Measurements from ENCODE around the gene CDRT15.

The CDRT15 gene

GRCh38 chr17:14211246-14211645, 25.4 kb downstream of the CDRT15 start:
- no peak overlapping the region for H3K4me3 ChIP-seq (ENCODE audit: low read depth, low read length)
- no peak for DNase-seq (ENCODE audit: low read depth)

DNA sequence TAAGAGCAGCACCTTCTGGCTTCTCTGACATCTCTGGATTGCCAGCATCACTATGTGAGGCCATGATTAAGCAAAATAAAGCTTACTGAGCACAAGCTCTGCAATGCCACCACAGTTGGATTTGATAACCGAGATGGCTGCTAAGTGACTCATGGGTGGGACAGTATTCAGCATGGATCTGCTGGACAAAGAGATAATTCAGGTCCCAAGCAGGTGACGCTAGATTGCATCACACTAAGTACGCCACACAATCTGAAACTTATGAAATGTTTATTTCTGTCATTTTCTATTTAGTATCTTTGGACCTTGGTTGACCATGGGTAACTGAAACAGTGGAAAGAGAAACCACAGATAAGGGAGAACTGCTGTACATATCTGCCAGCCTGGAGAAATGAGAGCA, 27.4 kb downstream of the CDRT15 start:
- no peak for DNase-seq (ENCODE audit: low read depth)

GRCh38 chr17:14207791-14208190, 28.9 kb downstream of the CDRT15 start:
- no peak overlapping the region for H3K4me3 ChIP-seq (ENCODE audit: low read depth, low read length)

More for the DNA sequence above, 27.4 kb downstream of the CDRT15 start:
- H3K4me3 ChIP-seq (ENCODE audit: low read depth, low read length): no peak overlapping the region

GRCh38 chr17:14206891-14207290, 29.8 kb downstream of the CDRT15 start:
- H3K4me3 ChIP-seq (ENCODE audit: low read depth, low read length): no peak overlapping the region
- DNase-seq (ENCODE audit: low read depth): no peak

More at GRCh38 chr17:14207791-14208190, 28.9 kb downstream of the CDRT15 start:
- no peak for DNase-seq (ENCODE audit: low read depth)

GRCh38 chr17:14205992-14206461, 30.6 kb downstream of the CDRT15 start:
- no peak overlapping the region for H3K4me3 ChIP-seq (ENCODE audit: low read depth, low read length)
- DNase-seq (ENCODE audit: low read depth): no peak

DNA sequence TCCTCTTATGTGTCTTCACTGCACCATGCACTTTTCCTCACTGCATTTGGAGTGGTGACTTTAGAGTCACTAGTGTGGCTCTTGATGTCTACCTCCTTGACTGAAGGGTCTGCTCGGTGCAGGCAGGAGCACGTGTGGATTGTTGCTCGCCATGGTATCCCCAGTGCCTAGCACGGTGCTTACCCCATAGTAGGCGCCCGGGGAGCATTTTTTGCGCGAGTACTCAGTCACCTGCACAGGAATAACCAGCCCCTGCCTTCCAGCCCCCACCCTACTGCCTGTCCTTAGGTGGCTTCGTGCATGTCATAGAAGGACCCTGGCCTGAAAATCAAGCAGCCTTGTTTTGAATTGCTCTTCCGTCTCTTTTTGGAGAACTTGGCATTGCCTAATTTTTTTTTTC, 31.3 kb downstream of the CDRT15 start:
- no peak for DNase-seq (ENCODE audit: low read depth)
- no peak overlapping the region for H3K4me3 ChIP-seq (ENCODE audit: low read depth, low read length)

DNA sequence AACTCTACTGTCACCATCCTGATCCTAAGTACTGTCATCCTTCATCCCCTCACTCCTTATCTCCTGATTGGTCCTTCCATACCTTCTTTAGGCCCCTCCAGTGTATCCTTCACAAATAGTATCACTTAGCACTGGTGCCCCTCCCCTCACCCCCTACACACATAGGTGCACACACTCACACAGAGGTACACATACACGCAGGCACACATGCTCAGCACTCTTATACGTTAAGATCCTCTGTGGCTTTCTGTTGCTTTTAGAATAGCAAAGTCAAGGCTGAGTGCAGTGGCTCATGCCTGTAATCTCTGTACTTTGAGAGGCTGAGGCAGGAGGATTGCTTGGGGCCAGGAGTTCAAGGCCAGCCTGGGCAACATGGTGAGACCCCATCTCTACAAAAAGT, 32.1 kb downstream of the CDRT15 start:
- no peak for DNase-seq (ENCODE audit: low read depth)
- no peak overlapping the region for H3K4me3 ChIP-seq (ENCODE audit: low read depth, low read length)

GRCh38 chr17:14204084-14204483, 32.6 kb downstream of the CDRT15 start:
- no peak for DNase-seq (ENCODE audit: low read depth)
- H3K4me3 ChIP-seq (ENCODE audit: low read depth, low read length): no peak overlapping the region

DNA sequence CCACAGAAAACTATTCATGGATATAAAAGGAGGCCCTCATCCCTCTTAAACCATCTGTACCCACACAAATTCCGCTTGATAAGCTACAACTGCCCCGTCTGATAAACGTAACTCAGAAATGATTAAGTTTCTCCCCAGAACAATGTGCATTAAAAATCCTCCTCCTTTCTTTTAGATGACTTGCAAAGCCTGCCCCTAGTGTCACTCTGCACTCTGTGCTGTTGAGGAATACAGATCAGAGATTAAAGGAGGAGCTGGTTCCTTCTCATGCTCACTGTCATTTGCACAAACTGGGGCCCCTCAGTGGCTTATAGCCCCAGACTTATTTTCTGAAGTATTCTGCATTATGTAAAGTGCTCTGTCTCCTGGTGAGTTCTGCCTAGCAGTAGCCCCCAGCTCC, 33.3 kb downstream of the CDRT15 start:
- no peak overlapping the region for H3K4me3 ChIP-seq (ENCODE audit: low read depth, low read length)
- DNase-seq (ENCODE audit: low read depth): no peak

GRCh38 chr17:14202388-14203166, 34.1 kb downstream of the CDRT15 start:
- no peak overlapping the region for H3K4me3 ChIP-seq (ENCODE audit: low read depth, low read length)
- no peak for DNase-seq (ENCODE audit: low read depth)

DNA sequence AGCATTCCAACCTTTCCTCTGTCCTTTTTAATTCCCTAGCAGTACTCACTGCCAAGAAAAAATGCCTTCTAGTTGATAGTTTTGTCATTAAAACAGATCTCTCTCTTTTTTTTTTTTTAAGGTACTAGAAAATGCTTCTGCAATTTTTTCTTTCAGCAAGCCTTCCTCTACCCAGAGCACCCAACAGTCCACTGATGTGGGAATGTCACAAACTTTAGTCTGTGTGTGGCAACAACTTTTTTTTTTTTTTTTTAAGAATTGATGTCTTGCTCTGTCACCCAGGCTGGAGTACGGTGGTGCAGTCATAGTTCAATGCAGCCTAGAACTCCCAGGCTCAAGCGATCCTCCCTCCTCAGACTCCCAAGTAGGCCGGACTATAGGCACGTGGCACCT, 34.7 kb downstream of the CDRT15 start:
- DNase-seq (ENCODE audit: low read depth): no peak
- H3K4me3 ChIP-seq (ENCODE audit: low read depth, low read length): no peak overlapping the region

GRCh38 chr17:14201021-14201987, 35.4 kb downstream of the CDRT15 start:
- no peak overlapping the region for H3K4me3 ChIP-seq (ENCODE audit: low read depth, low read length)
- DNase-seq (ENCODE audit: low read depth): no peak

- no peak overlapping the region for H3K4me3 ChIP-seq (ENCODE audit: low read depth, low read length)
- DNase-seq (ENCODE audit: low read depth): no peak
Measured at GRCh38 chr17:14200354-14200753, 36.3 kb downstream of the CDRT15 start.

DNA sequence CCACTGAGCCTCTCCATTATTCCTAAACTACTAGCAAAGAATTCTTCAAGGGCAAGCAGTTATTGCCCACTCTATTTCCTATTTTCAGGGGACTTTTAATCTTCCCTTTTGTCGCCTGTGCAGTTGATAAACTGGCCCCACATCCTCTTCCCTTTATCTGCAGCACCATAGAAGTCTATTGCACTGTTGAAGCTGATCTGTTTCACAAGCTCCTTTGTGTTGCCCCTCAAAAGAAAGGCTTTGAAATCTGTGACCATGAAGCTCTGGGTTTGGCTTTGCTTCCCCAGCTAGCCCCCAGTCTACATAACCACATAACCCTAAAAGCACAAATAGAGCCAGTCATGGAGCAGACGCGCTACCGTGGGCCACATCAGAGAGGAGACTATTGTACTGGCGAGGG, 37.1 kb downstream of the CDRT15 start:
- DNase-seq (ENCODE audit: low read depth): no peak
- H3K4me3 ChIP-seq (ENCODE audit: low read depth, low read length): no peak overlapping the region

DNA sequence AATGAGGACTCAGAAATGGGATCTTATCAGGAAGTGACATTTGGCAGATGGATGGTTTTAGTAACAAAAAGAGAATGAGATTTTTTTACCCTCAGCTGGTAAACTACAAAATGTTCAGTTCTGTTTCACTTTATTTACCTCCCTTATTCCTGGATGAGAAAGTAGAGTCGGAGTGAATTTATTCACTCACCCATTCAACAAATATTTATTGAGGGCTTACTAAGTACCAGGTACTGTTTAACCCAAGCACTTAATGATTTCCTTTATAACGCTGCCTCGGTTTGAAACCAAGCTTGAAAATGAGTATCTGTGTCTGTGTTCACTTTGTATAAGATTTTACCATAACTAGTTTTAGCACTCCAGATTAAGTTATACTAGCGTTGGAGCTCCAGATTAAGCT, 38.1 kb downstream of the CDRT15 start:
- no peak for DNase-seq (ENCODE audit: low read depth)

DNA sequence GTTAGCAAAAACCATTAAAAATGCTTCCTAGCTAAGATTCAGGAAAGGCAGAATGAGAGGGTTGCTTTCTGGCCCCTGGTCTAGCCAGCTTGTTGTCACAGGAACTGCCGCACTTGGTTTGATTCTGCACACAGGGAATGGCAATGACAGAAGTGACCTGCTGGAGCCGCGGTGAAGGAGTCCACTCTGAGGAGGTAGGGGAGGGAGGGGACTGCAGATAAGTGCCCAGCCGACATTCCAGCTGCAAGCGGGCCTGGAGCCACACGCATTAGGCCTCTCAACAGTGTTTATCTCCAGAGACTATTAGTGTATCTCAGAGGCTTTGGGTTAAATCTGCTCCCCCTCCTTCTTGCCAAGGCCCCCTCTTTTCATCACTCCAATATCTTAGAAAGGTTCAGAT, 38.6 kb downstream of the CDRT15 start:
- no peak for DNase-seq (ENCODE audit: low read depth)
- H3K4me3 ChIP-seq (ENCODE audit: low read depth, low read length): no peak overlapping the region

More for the DNA sequence above, 38.1 kb downstream of the CDRT15 start:
- no peak overlapping the region for H3K4me3 ChIP-seq (ENCODE audit: low read depth, low read length)

GRCh38 chr17:14197586-14197985, 39.1 kb downstream of the CDRT15 start:
- DNase-seq (ENCODE audit: low read depth): no peak
- H3K4me3 ChIP-seq (ENCODE audit: low read depth, low read length): no peak overlapping the region

- DNase-seq (ENCODE audit: low read depth): no peak
- H3K4me3 ChIP-seq (ENCODE audit: low read depth, low read length): no peak overlapping the region
Measured at GRCh38 chr17:14197057-14197456, 39.6 kb downstream of the CDRT15 start.

DNA sequence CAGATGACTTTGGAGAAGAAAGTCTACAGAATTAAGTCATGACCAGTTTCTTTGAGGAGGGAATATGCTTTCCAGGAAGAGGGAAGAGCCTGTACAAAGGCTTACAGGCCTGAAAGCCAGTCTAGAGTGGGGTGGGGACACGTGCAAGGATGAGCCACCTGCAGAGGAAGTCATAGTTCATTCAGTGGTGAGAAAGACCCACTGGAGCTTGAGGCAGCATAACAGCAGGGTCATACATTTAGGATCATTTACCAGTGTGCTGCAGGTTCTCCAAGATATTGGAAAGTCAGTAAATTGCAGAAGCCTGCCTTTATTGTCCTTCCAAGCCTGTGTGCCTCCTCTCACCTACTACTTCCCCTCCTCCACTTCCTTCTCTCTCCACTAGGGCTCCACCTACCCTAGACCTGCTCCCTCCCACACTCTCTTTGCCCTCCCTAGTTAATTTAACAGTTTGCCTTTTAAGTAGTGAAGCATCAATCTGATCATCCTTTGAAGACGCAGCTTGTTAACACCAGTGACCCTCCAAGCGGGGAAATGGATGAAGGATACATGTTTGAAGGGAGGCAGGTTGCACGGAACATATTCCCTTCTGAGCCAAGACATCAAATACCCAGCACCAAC, 40.2 kb downstream of the CDRT15 start:
- H3K4me3 ChIP-seq (ENCODE audit: low read depth, low read length): no peak overlapping the region
- DNase-seq (ENCODE audit: low read depth): no peak
